HCT116 (cell line): ENCODE data around the gene ACSBG1. TPM values are rescaled to one million over a fixed set of nuclear protein-coding genes. Genes with fewer than 3 reads are reported as not detected.

Experiments used
- ATAC-seq: fragments of 200-7000 bp; cut with Tn5 transposase; 2 replicates; pipeline ENCODE4 v1.9.1; 2020; ENCODE audit warnings: mild to moderate bottlenecking, moderate library complexity
- BruUV-seq: library from RNA; stranded (reverse); fragments of 400-500 nt; replicated peaks from 2 replicates; lab custom pipeline; 2021; lab: Mats Ljungman, UMichigan
- CTCF ChIA-PET: fragments of 300-600 bp; sonication (Branson Sonifier 250); formaldehyde crosslinking; loops from one replicate; lab custom pipeline; 2021; ENCODE audit warnings: antibody characterized with exemption; lab: Charles Lee
- POLR2A ChIA-PET: fragments of 300-600, 350-600 bp; sonication (Branson Sonifier 250); formaldehyde crosslinking; loops from one replicate; lab custom pipeline; 2021; ENCODE audit warnings: antibody characterized with exemption; lab: Charles Lee
- RAD21 ChIA-PET, 2 experiments: fragments of 300-600 bp; sonication (Branson Sonifier 250); formaldehyde crosslinking; loops; one replicate each; lab custom pipeline; 2023; ENCODE audit warnings: low total read pairs in 2 of 2; ENCODE audit not compliant: uncharacterized antibody in 2 of 2, unreplicated experiment in 2 of 2, low non-redundant PET in 1 of 2; lab: Charles Lee
- DNase-seq: peaks from one replicate; pipeline ENCODE4 v3.0.0-alpha.2; 2010; ENCODE audit warnings: low read depth, low spot score
- H2AFZ ChIP-seq: fragments of 200-600 bp; shearing (Covaris generic), sonication (generic); 2 replicates; pipeline ENCODE4 v1.6.1; 2017; ENCODE audit warnings: low read depth, mixed run types, mixed read lengths, antibody characterized with exemption, low read length; ENCODE audit not compliant: poor library complexity, severe bottlenecking
- H3K27ac ChIP-seq: 2 replicates; pipeline ENCODE4 v1.5.1; 2012; ENCODE audit warnings: low read depth, low read length
- H3K27me3 ChIP-seq: fragments of 200-600 bp; sonication (generic); 2 replicates; pipeline ENCODE4 v1.6.1; 2016; ENCODE audit warnings: mixed run types, low read length, mixed read lengths; ENCODE audit not compliant: insufficient read depth
- H3K36me3 ChIP-seq, 2 experiments: fragments of 200-500 bp in 1 of 2; fragments of 200-600 bp in 1 of 2; sonication (Bioruptor generic) in 1 of 2; sonication (generic) in 1 of 2; 2 replicates each; pipeline versions ENCODE4 v1.5.1 to v1.6.1; 2014 to 2016; ENCODE audit warnings: low read length in 2 of 2, inconsistent platforms in 1 of 2, mixed read lengths in 1 of 2, mixed run types in 1 of 2; ENCODE audit not compliant: insufficient read depth in 2 of 2, control insufficient read depth in 1 of 2
- H3K4me1 ChIP-seq, 2 experiments: fragments of 200-600 bp in 1 of 2; sonication (generic) in 1 of 2; 2 replicates each; pipeline versions ENCODE4 v1.5.1 to v1.6.1; 2012 to 2017; ENCODE audit warnings: low read length in 2 of 2, inconsistent platforms in 1 of 2, mild to moderate bottlenecking in 1 of 2, mixed read lengths in 1 of 2, mixed run types in 1 of 2, moderate library complexity in 1 of 2; ENCODE audit not compliant: insufficient read depth in 2 of 2, control insufficient read depth in 1 of 2
- H3K4me2 ChIP-seq: fragments of 200-600 bp; sonication (generic); 2 replicates; pipeline ENCODE4 v1.6.1; 2017; ENCODE audit warnings: mixed run types, low read length, mixed read lengths
- H3K4me3 ChIP-seq, 2 experiments: fragments of 200-600 bp in 1 of 2; sonication (generic) in 1 of 2; replicated peaks in 1 of 2; 2 replicates each; pipeline ENCODE4 v1.5.1; 2011 to 2016; ENCODE audit warnings: low read length in 2 of 2, control low read depth in 1 of 2, low read depth in 1 of 2, mild to moderate bottlenecking in 1 of 2, mixed read lengths in 1 of 2, mixed run types in 1 of 2
- H3K79me2 ChIP-seq: fragments of 200-600 bp; sonication (generic); 2 replicates; pipeline ENCODE4 v1.6.1; 2017; ENCODE audit warnings: mild to moderate bottlenecking, mixed run types, low read length, moderate library complexity, mixed read lengths; ENCODE audit not compliant: insufficient read depth
- H3K9ac ChIP-seq: fragments of 200-600 bp; sonication (generic); 2 replicates; pipeline ENCODE4 v1.6.1; 2016; ENCODE audit warnings: low read length, mixed read lengths
- H3K9me2 ChIP-seq: fragments of 200-600 bp; sonication (generic), shearing (Covaris generic); 2 replicates; pipeline ENCODE4 v1.6.1; 2017; ENCODE audit warnings: mixed run types, mild to moderate bottlenecking, moderate library complexity; ENCODE audit not compliant: insufficient read depth
- H3K9me3 ChIP-seq, 2 experiments: fragments of 200-500 bp in 1 of 2; fragments of 200-600 bp in 1 of 2; sonication (Bioruptor generic) in 1 of 2; sonication (generic) in 1 of 2; 2 replicates each; pipeline ENCODE4 v1.6.1; 2014 to 2017; ENCODE audit warnings: low read length in 2 of 2, mixed read lengths in 2 of 2, inconsistent platforms in 1 of 2, low read depth in 1 of 2, mild to moderate bottlenecking in 1 of 2, mixed run types in 1 of 2, moderate library complexity in 1 of 2; ENCODE audit not compliant: control insufficient read depth in 1 of 2, insufficient read depth in 1 of 2
- H4K20me1 ChIP-seq: fragments of 200-600 bp; sonication (generic), shearing (Covaris generic); 2 replicates; pipeline ENCODE4 v1.6.1; 2017; ENCODE audit warnings: mixed run types, mild to moderate bottlenecking, moderate library complexity; ENCODE audit not compliant: insufficient read depth
- EGR1 ChIP-seq: IDR thresholded peaks from 2 replicates; pipeline ENCODE4 v1.6.1; 2012; ENCODE audit warnings: low read depth
- EZH2 ChIP-seq: fragments of 200-600 bp; sonication (generic); IDR thresholded peaks from 2 replicates; pipeline ENCODE4 v1.6.1; 2017; ENCODE audit warnings: antibody characterized with exemption, mixed run types
- FOSL1 ChIP-seq: IDR thresholded peaks from 2 replicates; pipeline ENCODE4 v1.6.1; 2012; ENCODE audit warnings: low read depth
- JUND ChIP-seq: IDR thresholded peaks from 2 replicates; pipeline ENCODE4 v1.6.1; 2012
- POLR2AphosphoS5 ChIP-seq: IDR thresholded peaks from 2 replicates; pipeline ENCODE4 v1.6.1; 2011; ENCODE audit warnings: mild to moderate bottlenecking, low read depth, low read length, moderate library complexity
- SP1 ChIP-seq: IDR thresholded peaks from 2 replicates; pipeline ENCODE4 v1.6.1; 2012; ENCODE audit warnings: low read depth
- TCF7L2 ChIP-seq: IDR thresholded peaks from 2 replicates; pipeline ENCODE4 v1.7.0; 2011; ENCODE audit warnings: borderline replicate concordance, inconsistent platforms; ENCODE audit not compliant: insufficient read depth, insufficient read length; ENCODE audit errors: extremely low read depth
- YY1 ChIP-seq: IDR thresholded peaks from 2 replicates; pipeline ENCODE4 v1.6.1; 2011; ENCODE audit warnings: low read length, low read depth, moderate library complexity, mild to moderate bottlenecking; ENCODE audit not compliant: insufficient replicate concordance; ENCODE audit errors: extremely low read depth
- intact Hi-C: fragments of 100-400 bp; cut with micrococcal nuclease; formaldehyde crosslinking; loops from 2 replicates; pipeline ENCODE4 v1.10.0; 2022
- total RNA-seq: library from RNA; stranded (reverse); gene quantifications from one replicate; pipeline ENCODE4 v1.2.1, GENCODE V29; 2021; ENCODE audit not compliant: unreplicated experiment
- TF ChIP-seq, protein P1 (sequence below): IDR thresholded peaks from 2 replicates; pipeline ENCODE4 v1.6.1; 2012

Gene ACSBG1
- total RNA-seq, 1 experiment from 2014 or later: 0.71 TPM

DNA sequence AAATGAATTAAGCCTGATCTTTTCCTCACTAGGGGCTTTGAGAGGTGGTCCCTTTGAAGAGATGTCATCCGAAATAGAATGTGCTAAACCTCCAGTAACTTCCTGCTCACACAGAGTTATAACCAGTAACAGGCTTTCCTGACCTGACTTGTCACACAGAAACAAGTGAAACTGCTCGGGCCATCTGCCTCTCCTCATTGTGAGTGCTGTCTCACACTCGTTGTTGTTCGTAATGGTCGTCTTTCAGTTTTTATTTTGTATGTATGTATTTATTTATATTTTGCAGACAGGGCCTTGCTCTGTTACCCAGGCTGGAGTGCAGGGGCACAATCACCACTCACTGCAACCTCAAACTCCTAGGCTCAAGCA lies 24.0 kb downstream of the ACSBG1 start (continued):
- TF ChIP-seq TCF7L2 (no peak), EZH2 (no peak), YY1 (no peak), EGR1 (no peak), JUND (no peak), FOSL1 (no peak)

DNA sequence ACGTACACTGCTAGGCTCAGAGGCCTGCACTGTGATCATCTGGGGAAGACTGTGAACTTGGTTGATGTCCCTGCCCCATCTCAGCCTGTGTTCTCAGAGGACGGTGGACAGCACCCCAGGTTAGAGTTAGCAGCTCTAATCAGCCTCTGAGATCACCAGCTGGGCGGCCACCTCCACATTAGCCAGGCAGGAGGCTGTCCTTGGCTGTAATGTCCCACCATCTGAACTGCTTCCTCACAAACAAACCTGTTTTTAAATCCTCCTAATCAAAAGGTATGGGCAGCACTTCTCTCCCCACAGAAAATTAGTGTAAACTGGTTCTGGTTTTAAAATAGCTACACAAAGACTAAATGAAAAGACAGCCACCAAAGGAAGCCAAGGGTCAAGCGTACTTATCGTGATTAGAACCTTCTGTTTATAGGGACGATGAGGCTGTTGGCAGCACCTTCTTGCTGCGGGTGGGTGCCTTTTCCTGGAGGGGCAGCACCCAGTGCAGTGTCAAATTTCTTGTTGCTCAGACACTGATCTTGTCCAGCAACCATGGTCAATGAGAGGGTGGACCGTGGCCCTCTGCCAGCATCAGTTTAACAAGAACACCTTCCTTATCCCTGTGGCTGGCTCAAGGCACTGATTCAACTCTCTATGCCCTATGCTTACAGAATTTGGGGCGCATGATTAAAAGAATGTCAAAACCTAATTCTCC lies 24.6 kb downstream of the ACSBG1 start:
- no peak for ATAC-seq
- intact Hi-C loops: no loop called here
- Histone ChIP-seq H4K20me1 (no peaks in the 10 kb centered on the region), H3K9me3 (no peaks in the 10 kb centered on the region), H3K4me2 (peak overlapping the region; percentile 4), H3K36me3 (no peaks in the 10 kb centered on the region), H3K4me1 (peaks cover 32 to 69% of the 10 kb centered on the region in 2 experiments), H3K4me3 (no peak overlapping the region), H3K9me2 (no peaks in the 10 kb centered on the region), H2AFZ (no peak overlapping the region), H3K79me2 (no peaks in the 10 kb centered on the region), H3K27me3 (no peaks in the 10 kb centered on the region), H3K9ac (no peak overlapping the region), H3K27ac (no peak overlapping the region; the same call in 1 of the 2 replicates)
- CTCF ChIA-PET: interaction anchor here (2.6 kb wide), 1 partner anchor 14 kb away, joined by 12 read pairs; no protein-coding TSS in a partner anchor
- POLR2A ChIA-PET: no interaction called here
- TF ChIP-seq SP1: 0 out of 2 replicates have a peak, but pooled peaks have one; percentile 29
- TF ChIP-seq TCF7L2: no peak
- BruUV-seq: no TSS peak
- RAD21 ChIA-PET: no interaction called here
- DNase-seq: no peak

DNA sequence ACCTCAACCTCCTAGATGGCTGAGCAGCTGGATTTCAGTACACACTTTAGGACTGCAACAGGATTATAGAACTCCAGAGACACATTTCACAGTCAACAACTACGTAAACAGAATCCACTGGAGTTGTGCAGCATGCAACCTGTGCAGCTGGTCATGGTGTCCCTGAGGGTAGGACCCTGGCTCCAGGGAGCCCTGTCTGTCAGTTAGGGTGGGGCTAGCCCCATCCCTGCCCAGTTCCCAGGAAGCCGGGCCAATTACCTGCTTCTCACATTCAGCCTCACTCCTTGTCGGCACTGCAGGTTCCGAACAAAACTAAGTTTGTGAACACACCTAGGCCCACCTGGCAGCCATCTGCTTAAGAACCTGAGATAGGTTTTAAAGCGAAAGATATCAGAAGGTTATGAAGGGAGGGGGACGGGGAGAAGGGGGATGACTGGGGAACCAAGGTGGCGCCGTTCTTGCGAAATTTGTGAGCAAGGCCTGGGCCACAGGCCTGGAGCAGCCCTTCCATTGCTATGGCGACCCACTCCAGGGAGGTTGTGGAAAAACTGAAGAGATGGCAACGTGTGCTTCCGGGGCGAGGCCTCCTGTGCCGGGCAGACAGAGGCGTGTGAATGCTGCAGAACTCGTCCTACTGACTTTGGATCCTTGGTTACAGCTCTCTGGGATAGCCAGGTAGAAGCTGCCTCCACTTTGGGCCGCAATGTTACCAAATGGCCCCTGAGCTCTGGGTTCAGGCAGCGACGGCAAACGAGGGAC lies 25.3 kb downstream of the ACSBG1 start:
- intact Hi-C loops: no loop called here
- no peak overlapping the region for H3K4me3 ChIP-seq
- TF ChIP-seq, protein P1, sequence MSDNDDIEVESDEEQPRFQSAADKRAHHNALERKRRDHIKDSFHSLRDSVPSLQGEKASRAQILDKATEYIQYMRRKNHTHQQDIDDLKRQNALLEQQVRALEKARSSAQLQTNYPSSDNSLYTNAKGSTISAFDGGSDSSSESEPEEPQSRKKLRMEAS: no peak
- TF ChIP-seq POLR2AphosphoS5: no peak
- H3K4me2 ChIP-seq: no peak overlapping the region
- H3K36me3 ChIP-seq: no peaks in the 10 kb centered on the region
- ChIA-PET POLR2A (no interaction called here), RAD21 (no interaction called here), CTCF (no interaction called here)
- no TSS peak for BruUV-seq
- ATAC-seq (no peak), DNase-seq (no peak)
- H3K9me2 ChIP-seq: no peaks in the 10 kb centered on the region
- H2AFZ ChIP-seq: no peak overlapping the region
- no peak overlapping the region for H3K27ac ChIP-seq
- H3K9me3 ChIP-seq: no peaks in the 10 kb centered on the region
- H3K4me1 ChIP-seq: peaks cover 30 to 62% of the 10 kb centered on the region in 2 experiments
- no peak overlapping the region for H3K9ac ChIP-seq
- no peaks in the 10 kb centered on the region for H3K79me2 ChIP-seq
- H4K20me1 ChIP-seq: no peaks in the 10 kb centered on the region
- no peaks in the 10 kb centered on the region for H3K27me3 ChIP-seq
